GM12878 (cell line): ENCODE measurements around the gene ABCF1. TPM values are rescaled to one million over a fixed set of nuclear protein-coding genes. Genes with fewer than 3 reads are reported as not detected.

Experiments used
- ATAC-seq: fragments of 200-7000 bp; cut with Tn5 transposase; 3 replicates; pipeline ENCODE4 v1.9.1; 2020; ENCODE audit warnings: mild to moderate bottlenecking, moderate library complexity
- BruUV-seq: library from RNA; stranded (reverse); fragments of 400-500 nt; replicated peaks from 2 replicates; lab custom pipeline; 2021; lab: Mats Ljungman, UMichigan
- CTCF ChIA-PET: fragments of 300-600 bp; sonication (Branson Sonifier 250); formaldehyde crosslinking; extraction: SDS; loops from one replicate; lab custom pipeline; 2021; ENCODE audit warnings: inconsistent platforms; lab: Yijun Ruan, JAX
- POLR2A ChIA-PET: fragments of 350-600 bp; formaldehyde crosslinking; extraction: SDS; loops from one replicate; lab custom pipeline; 2021; ENCODE audit warnings: inconsistent platforms; lab: Charles Lee
- RAD21 ChIA-PET: fragments of 300-600 bp; sonication (Branson Sonifier 250); formaldehyde crosslinking; loops from one replicate; lab custom pipeline; 2023; ENCODE audit warnings: antibody characterized with exemption; ENCODE audit not compliant: unreplicated experiment; lab: Charles Lee
- SMC1A ChIA-PET: fragments of 300-600 bp; sonication (Branson Sonifier 250); formaldehyde crosslinking; loops from one replicate; lab custom pipeline; 2023; ENCODE audit not compliant: unreplicated experiment, uncharacterized antibody; lab: Charles Lee
- DNase-seq: peaks from one replicate; pipeline ENCODE4 v3.0.0-alpha.2; 2011; ENCODE audit warnings: low read depth, low spot score
- FAIRE-seq: peaks from 3 replicates; lab custom pipeline; 2011; peaks lifted over from hg19 to GRCh38; lab: Jason Lieb, UNC
- H2AFZ ChIP-seq: 2 replicates; pipeline ENCODE4 v1.6.0; 2011; ENCODE audit warnings: low read depth, low read length, control low read depth; ENCODE audit not compliant: control insufficient read depth
- H3K27ac ChIP-seq: 2 replicates; pipeline ENCODE4 v1.5.1; 2011; ENCODE audit warnings: control low read depth; ENCODE audit not compliant: control insufficient read depth, insufficient read depth
- H3K27me3 ChIP-seq, 2 experiments: replicated peaks in 1 of 2; 2 replicates each; pipeline versions ENCODE4 v1.6.0 to v1.6.1; 2011; ENCODE audit warnings: low read length in 1 of 2; ENCODE audit not compliant: control insufficient read depth in 2 of 2, insufficient read depth in 2 of 2
- H3K36me3 ChIP-seq, 2 experiments: 2 replicates each; pipeline ENCODE4 v1.5.1; 2011; ENCODE audit warnings: low read length in 1 of 2; ENCODE audit not compliant: control insufficient read depth in 2 of 2, insufficient read depth in 2 of 2
- H3K4me1 ChIP-seq: 2 replicates; pipeline ENCODE4 v1.6.1; 2011; ENCODE audit warnings: mild to moderate bottlenecking, low read length, moderate library complexity, mixed read lengths; ENCODE audit not compliant: control insufficient read depth, insufficient read depth
- H3K4me2 ChIP-seq: 2 replicates; pipeline ENCODE4 v1.6.0; 2011; ENCODE audit warnings: control low read depth; ENCODE audit not compliant: control insufficient read depth, insufficient read depth
- H3K4me3 ChIP-seq: fragments of 200-600 bp; sonication (generic); 2 replicates; pipeline ENCODE4 v1.5.1; 2016
- H3K79me2 ChIP-seq: 2 replicates; pipeline ENCODE4 v1.6.0; 2011; ENCODE audit warnings: low read length; ENCODE audit not compliant: control insufficient read depth, insufficient read depth
- H3K9ac ChIP-seq: 2 replicates; pipeline ENCODE4 v1.8.0; 2011; ENCODE audit warnings: low read length, control low read depth, mixed read lengths; ENCODE audit not compliant: control insufficient read depth, insufficient read depth
- H3K9me3 ChIP-seq: replicated peaks from 3 replicates; pipeline ENCODE4 v1.5.1; 2011; ENCODE audit warnings: mild to moderate bottlenecking, low read length; ENCODE audit not compliant: control insufficient read depth, insufficient read depth
- H4K20me1 ChIP-seq: 2 replicates; pipeline ENCODE4 v1.6.0; 2011; ENCODE audit not compliant: control insufficient read depth, insufficient read depth
- BRCA1 ChIP-seq: IDR thresholded peaks from 2 replicates; pipeline ENCODE4 v1.6.1; 2011; ENCODE audit warnings: low read depth, low read length, improper control_type of control experiment
- ELK1 ChIP-seq: IDR thresholded peaks from 2 replicates; pipeline ENCODE4 v1.6.1; 2012; ENCODE audit warnings: low read depth, low read length, improper control_type of control experiment
- HCFC1 ChIP-seq: fragments of 150-350 bp; IDR thresholded peaks from 2 replicates; pipeline ENCODE4 v1.6.1; 2014; ENCODE audit warnings: low read length
- HSF1 ChIP-seq: fragments of 150-350 bp; IDR thresholded peaks from 2 replicates; pipeline ENCODE4 v1.6.1; 2014; ENCODE audit warnings: mild to moderate bottlenecking, low read depth, low read length
- JUNB ChIP-seq: IDR thresholded peaks from 2 replicates; pipeline ENCODE4 v1.6.1; 2016; ENCODE audit warnings: antibody characterized with exemption, mild to moderate bottlenecking
- LARP7 ChIP-seq: fragments of 450-650 bp; IDR thresholded peaks from 2 replicates; pipeline ENCODE4 v1.6.1; 2017; ENCODE audit warnings: mild to moderate bottlenecking
- MEF2A ChIP-seq: IDR thresholded peaks from 2 replicates; pipeline ENCODE4 v1.6.1; 2011; ENCODE audit warnings: low read depth, mild to moderate bottlenecking, low read length, moderate library complexity; ENCODE audit not compliant: insufficient read depth
- NRF1 ChIP-seq: conservative IDR thresholded peaks from 2 replicates; pipeline ENCODE4 v1.6.1; 2011; ENCODE audit warnings: mild to moderate bottlenecking, low read depth, low read length, improper control_type of control experiment
- POLR2AphosphoS5 ChIP-seq: IDR thresholded peaks from 2 replicates; pipeline ENCODE4 v1.6.1; 2011; ENCODE audit warnings: mild to moderate bottlenecking, low read length, inconsistent platforms
- REST ChIP-seq: IDR thresholded peaks from 2 replicates; pipeline ENCODE4 v1.6.1; 2012; ENCODE audit warnings: mild to moderate bottlenecking, low read depth, low read length
- SMC3 ChIP-seq: IDR thresholded peaks from 2 replicates; pipeline ENCODE4 v1.6.1; 2011; ENCODE audit warnings: low read length, improper control_type of control experiment, borderline replicate concordance
- SREBF2 ChIP-seq: IDR thresholded peaks from 2 replicates; pipeline ENCODE4 v1.6.1; 2012; ENCODE audit warnings: mild to moderate bottlenecking, low read length
- USF1 ChIP-seq: IDR thresholded peaks from 2 replicates; pipeline ENCODE4 v1.6.1; 2011; ENCODE audit warnings: borderline replicate concordance, low read depth, mild to moderate bottlenecking, moderate library complexity, mixed read lengths, low read length; ENCODE audit not compliant: insufficient read depth; ENCODE audit errors: extremely low read length
- WGBS: methylation state at CpG from one replicate; pipeline ENCODE4 v1.1.6; 2016; ENCODE audit warnings: low lambda C conversion rate; ENCODE audit not compliant: insufficient replicate concordance, insufficient coverage; ENCODE audit errors: missing lambda C conversion rate; 5-methylcytosine and 5-hydroxymethylcytosine counted together
- in situ Hi-C: fragments of 300-500 bp; cut with MboI; formaldehyde crosslinking; loops from 9 replicates; pipeline ENCODE4 v1.14.3; 2018; ENCODE audit warnings: mixed read lengths
- intact Hi-C: fragments of 100-400 bp; cut with micrococcal nuclease; formaldehyde crosslinking; loops from one replicate; pipeline ENCODE4 v1.14.2; 2022; ENCODE audit not compliant: unreplicated experiment
- polyA plus RNA-seq, 11 experiments: library from polyadenylated mRNA; depleted of rRNA in 4 of 11; unstranded in 6 of 11; stranded (reverse) in 5 of 11; fragments of >200 nt; fragmentation: Nextera tagmentation in 4 of 11; fragmentation: Illumina TruSeq in 1 of 11; extraction: Ambion mirVana in 4 of 11; extraction: Trizol in 1 of 11; gene quantifications; 1 replicate in 1 of 11; 2 replicates in 10 of 11; pipeline versions ENCODE4 v1.2.1 to v1.2.3, GENCODE V29; 2011 to 2016; ENCODE audit warnings: inconsistent platforms in 2 of 11, missing spikeins in 2 of 11, low read depth in 1 of 11
- total RNA-seq, 4 experiments: library from RNA; depleted of rRNA in 3 of 4; stranded (reverse); fragments of >200 nt in 3 of 4; fragmentation: Illumina TruSeq in 1 of 4; extraction: Trizol in 1 of 4; gene quantifications; 2 replicates each; pipeline versions ENCODE4 v1.2.1 to v1.2.3, GENCODE V29; 2013 to 2021

Gene ABCF1
- total and polyA plus RNA-seq, 10 of the 15 experiments (the other 5 are each of a cell fraction or from before 2014, with no cell fraction given): 21.3 to 79.6 (median 55.9) TPM

- no peak for TF ChIP-seq USF1
Observed at GRCh38 chr6:30537931-30538330, 33.3 kb upstream of the ABCF1 start (continued).

GRCh38 chr6:30541515-30542403 is 29.5 kb upstream of the ABCF1 start:
- ChIA-PET POLR2A (interaction anchor here (0.7 to 1.2 kb wide), 11 partner anchors 12 to 216 kb away, joined by 3 to 5 read pairs (median 3); no protein-coding TSS in a partner anchor), SMC1A (interaction anchor here (0.7 to 12.5 kb wide), 33 partner anchors 11 to 546 kb away, joined by 3 to 221 read pairs (median 4); partner anchors contain the start of genes ABCF1, DHX16 and VARS2), RAD21 (interaction anchor here (0.6 to 8.4 kb wide), 24 partner anchors 9 to 546 kb away, joined by 3 to 159 read pairs (median 4); partner anchors contain the start of gene PRR3), CTCF (interaction anchor here (0.6 to 15.6 kb wide), 53 partner anchors 12 to 731 kb away, joined by 3 to 480 read pairs (median 5); partner anchors contain the start of genes ABCF1, ATAT1, DDR1 and DHX16)
- Histone ChIP-seq H3K4me3 (peak overlapping the region; percentile 60), H3K79me2 (no peaks in the 10 kb centered on the region), H3K4me2 (peak overlapping the region; percentile 80), H3K27me3 (no peaks in the 10 kb centered on the region), H3K27ac (no peak overlapping the region), H3K4me1 (peaks cover 7% of the 10 kb centered on the region; the same call in 1 of the 2 replicates), H3K9me3 (no peaks in the 10 kb centered on the region), H4K20me1 (no peaks in the 10 kb centered on the region), H2AFZ (peak overlapping the region; percentile 67), H3K36me3 (peaks cover 0 to 1% of the 10 kb centered on the region in 2 experiments; a peak in 1 of 4 replicates), H3K9ac (no peak overlapping the region)
- BruUV-seq: no TSS peak
- in situ Hi-C loops (no loop called here), intact Hi-C loops (loop anchor here (1.0 to 5.0 kb wide), 5 partner anchors 55 to 545 kb away; partner anchors contain the start of gene DHX16)
- DNase-seq (peak; percentile 62), ATAC-seq (peak; percentile 88), FAIRE-seq (peak; percentile 92)
- under 1% methylated on average over 23 of the region's 23 CpGs for WGBS
- TF ChIP-seq MEF2A: no peak
- TF ChIP-seq HCFC1: no peak
- no peak for TF ChIP-seq HSF1
- no peak for TF ChIP-seq BRCA1
- no peak for TF ChIP-seq NRF1
- no peak for TF ChIP-seq REST
- 0 out of 2 replicates have a peak, but pooled peaks have one; percentile 56 for TF ChIP-seq POLR2AphosphoS5
- TF ChIP-seq JUNB: no peak
- TF ChIP-seq SMC3: peak; percentile 81; the same call in 1 of the 2 replicates
- TF ChIP-seq LARP7: no peak; the same call in 1 of the 2 replicates
- no peak for TF ChIP-seq ELK1
- TF ChIP-seq SREBF2: no peak
